Neural crest cell (in vitro differentiated cells): Measurements from ENCODE around the gene COIL. TPM values are rescaled to one million over a fixed set of nuclear protein-coding genes. Genes with fewer than 3 reads are reported as not detected.
A peak's percentile ranks its signal among the peaks of the same experiment; 100 is the strongest.

Experiments
- DNase-seq: peaks from one replicate; pipeline ENCODE4 v3.0.0; 2021; ENCODE audit warnings: low read depth, mixed read lengths, low spot score
- H3K27ac Mint-ChIP-seq: one replicate; pipeline ENCODE4 v1.8.0; 2021; ENCODE audit warnings: mild to moderate bottlenecking, mixed read lengths; ENCODE audit not compliant: unreplicated experiment
- H3K27me3 Mint-ChIP-seq: 2 replicates; pipeline ENCODE4 v1.8.0; 2021; ENCODE audit warnings: low read depth, mild to moderate bottlenecking, mixed read lengths
- H3K36me3 Mint-ChIP-seq: 2 replicates; pipeline ENCODE4 v1.8.0; 2021; ENCODE audit warnings: low read depth, mild to moderate bottlenecking, mixed read lengths
- H3K4me1 Mint-ChIP-seq: 2 replicates; pipeline ENCODE4 v1.8.0; 2021; ENCODE audit warnings: mixed read lengths
- H3K4me3 Mint-ChIP-seq: one replicate; pipeline ENCODE4 v1.8.0; 2021; ENCODE audit warnings: mild to moderate bottlenecking, mixed read lengths
- H3K9me3 Mint-ChIP-seq: 2 replicates; pipeline ENCODE4 v1.8.0; 2021; ENCODE audit warnings: mixed read lengths
- CTCF ChIP-seq: fragments of 200-600 bp; sonication (generic); conservative IDR thresholded peaks from 2 replicates; pipeline ENCODE4 v1.5.0; 2021; ENCODE audit warnings: antibody characterized with exemption, mild to moderate bottlenecking
- long read RNA-seq: library from polyadenylated mRNA; unstranded; transcript quantifications from one replicate; pipeline ENCODE4 v2.0.0, GENCODE V29; 2020
- total RNA-seq: library from RNA; stranded (reverse); gene quantifications from 2 replicates; pipeline ENCODE4 v1.2.1, GENCODE V29; 2021

Gene COIL, protein sequence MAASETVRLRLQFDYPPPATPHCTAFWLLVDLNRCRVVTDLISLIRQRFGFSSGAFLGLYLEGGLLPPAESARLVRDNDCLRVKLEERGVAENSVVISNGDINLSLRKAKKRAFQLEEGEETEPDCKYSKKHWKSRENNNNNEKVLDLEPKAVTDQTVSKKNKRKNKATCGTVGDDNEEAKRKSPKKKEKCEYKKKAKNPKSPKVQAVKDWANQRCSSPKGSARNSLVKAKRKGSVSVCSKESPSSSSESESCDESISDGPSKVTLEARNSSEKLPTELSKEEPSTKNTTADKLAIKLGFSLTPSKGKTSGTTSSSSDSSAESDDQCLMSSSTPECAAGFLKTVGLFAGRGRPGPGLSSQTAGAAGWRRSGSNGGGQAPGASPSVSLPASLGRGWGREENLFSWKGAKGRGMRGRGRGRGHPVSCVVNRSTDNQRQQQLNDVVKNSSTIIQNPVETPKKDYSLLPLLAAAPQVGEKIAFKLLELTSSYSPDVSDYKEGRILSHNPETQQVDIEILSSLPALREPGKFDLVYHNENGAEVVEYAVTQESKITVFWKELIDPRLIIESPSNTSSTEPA
- 24.1 and 25.1 TPM in 2 replicates for total RNA-seq
- long read RNA-seq, transcript COIL-201 (7 exons, 2,650 nt): major isoform, 31 of 38 reads
- long read RNA-seq, partial matches to known transcripts: 4 of 38 reads
- long read RNA-seq, other reads (novel, unspliced or antisense): 3 of 38 reads

GRCh38 chr17:56960596-56961538 lies at the start of gene COIL:
Gene COIL, minus strand, starts transcription at chr17:56961050. Its CDS starts 31 bp downstream, at chr17:56961019.
- Mint-ChIP-seq H3K4me3 (peak within 1 kb of the TSS; percentile 94), H3K4me1 (peaks cover 23% of the 10 kb centered on the region), H3K27me3 (no peaks in the 10 kb centered on the region), H3K36me3 (peaks cover 3% of the 10 kb centered on the region), H3K9me3 (no peaks in the 10 kb centered on the region), H3K27ac (peak within 1 kb of the TSS; percentile 97)
- TF ChIP-seq CTCF: peak; percentile 99
- peak; percentile 99 for DNase-seq

DNA sequence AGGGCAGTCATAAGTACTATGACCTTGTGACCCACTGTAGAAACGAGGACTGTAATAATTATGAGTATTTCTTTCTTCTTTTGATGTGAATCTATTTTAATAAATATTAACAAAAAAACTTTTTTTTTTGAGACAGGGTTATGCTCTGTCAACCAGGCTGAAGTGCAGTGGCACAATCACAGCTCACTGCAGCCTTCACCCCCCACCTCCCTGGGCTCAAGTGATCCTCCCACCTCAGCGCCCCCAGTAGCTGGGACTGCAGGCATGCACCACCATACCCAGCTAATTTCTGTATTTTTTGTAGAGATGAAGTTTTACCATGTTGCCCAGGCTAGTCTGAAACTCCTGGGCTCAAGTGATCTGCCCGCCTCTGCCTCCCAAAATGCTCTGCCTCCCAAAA lies 49.6 kb upstream of the COIL start:
- Mint-ChIP-seq H3K4me3 (no peak overlapping the region), H3K36me3 (no peaks in the 10 kb centered on the region), H3K27ac (no peak overlapping the region), H3K9me3 (no peaks in the 10 kb centered on the region), H3K27me3 (no peaks in the 10 kb centered on the region), H3K4me1 (peaks cover 5% of the 10 kb centered on the region)
- TF ChIP-seq CTCF: no peak
- DNase-seq: no peak

DNA sequence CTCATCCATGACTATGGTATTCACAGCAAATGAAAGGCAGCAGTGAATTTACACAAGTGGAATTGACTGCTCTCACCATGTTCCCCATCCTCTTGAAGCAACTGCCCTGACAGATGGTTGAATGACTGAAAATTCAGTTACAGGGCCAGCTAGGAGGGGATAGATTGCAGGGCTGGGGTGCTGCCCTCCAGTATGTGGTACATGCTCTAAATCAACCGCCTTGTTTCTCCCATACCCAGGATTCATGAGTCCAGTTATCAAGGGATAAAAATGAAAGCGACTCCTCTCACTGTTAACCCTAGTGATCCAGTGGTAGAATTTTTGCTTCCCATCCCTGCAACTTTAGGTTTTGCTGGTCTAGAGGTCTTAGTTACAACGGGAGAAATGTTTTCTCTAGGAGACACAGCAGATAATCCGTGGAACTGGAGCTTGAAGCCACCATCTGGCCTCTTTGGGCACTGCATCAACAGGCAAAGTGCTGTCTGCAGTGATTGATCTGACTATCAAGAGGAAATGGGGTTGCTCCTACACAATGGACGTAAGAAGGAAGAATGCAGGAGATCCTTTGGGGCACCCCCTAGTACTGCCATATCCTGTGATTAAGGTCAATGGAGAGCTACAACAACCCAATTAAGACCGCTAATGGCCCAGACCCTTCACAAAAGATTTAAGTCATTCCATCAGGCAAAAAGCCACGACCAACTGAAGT lies 49.0 kb upstream of the COIL start:
- no peaks in the 10 kb centered on the region for H3K27me3 Mint-ChIP-seq
- H3K4me3 Mint-ChIP-seq: no peak overlapping the region
- peaks cover 5% of the 10 kb centered on the region for H3K4me1 Mint-ChIP-seq
- H3K36me3 Mint-ChIP-seq: peaks cover 2% of the 10 kb centered on the region
- H3K9me3 Mint-ChIP-seq: no peaks in the 10 kb centered on the region
- TF ChIP-seq CTCF: peak; percentile 71
- no peak overlapping the region for H3K27ac Mint-ChIP-seq
- peak; percentile 52 for DNase-seq

DNA sequence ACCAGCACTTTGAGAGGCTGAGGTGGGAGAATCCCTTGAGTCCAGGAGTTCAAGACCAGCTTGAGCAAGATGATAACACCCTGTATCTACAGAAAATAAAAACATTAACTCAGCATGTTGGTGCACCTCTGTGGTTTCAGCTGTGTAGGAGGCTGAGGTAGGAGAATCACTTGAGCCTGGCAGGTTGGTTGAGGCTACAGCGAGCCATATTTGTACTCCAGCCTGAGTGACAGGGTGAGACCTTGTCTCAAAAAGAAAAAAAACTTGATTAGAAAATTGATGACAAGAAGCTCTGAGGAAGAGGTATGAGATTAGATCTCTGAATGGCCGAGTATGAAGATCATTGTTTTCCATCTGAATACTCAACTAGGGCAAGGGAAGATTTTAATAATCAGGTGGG lies 48.1 kb upstream of the COIL start:
- Mint-ChIP-seq H3K4me3 (no peak overlapping the region), H3K4me1 (peaks cover 5% of the 10 kb centered on the region), H3K36me3 (peaks cover 2% of the 10 kb centered on the region), H3K27ac (no peak overlapping the region), H3K27me3 (no peaks in the 10 kb centered on the region), H3K9me3 (no peaks in the 10 kb centered on the region)
- DNase-seq: no peak
- no peak for TF ChIP-seq CTCF

DNA sequence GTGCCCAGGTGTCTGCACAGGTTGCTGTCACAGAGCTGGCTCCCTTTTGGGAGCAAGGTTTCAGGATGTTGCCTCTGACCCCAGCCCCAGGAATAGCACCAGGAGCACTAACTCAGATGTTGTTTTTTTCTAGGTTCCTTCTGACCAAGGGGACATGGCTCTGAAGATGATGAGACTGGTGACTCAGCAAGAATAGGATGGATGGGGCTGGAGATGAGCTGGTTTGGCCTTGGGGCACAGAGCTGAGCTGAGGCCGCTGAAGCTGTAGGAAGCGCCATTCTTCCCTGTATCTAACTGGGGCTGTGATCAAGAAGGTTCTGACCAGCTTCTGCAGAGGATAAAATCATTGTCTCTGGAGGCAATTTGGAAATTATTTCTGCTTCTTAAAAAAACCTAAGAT lies 45.2 kb upstream of the COIL start:
- Mint-ChIP-seq H3K27ac (no peak overlapping the region), H3K9me3 (no peaks in the 10 kb centered on the region), H3K4me3 (no peak overlapping the region), H3K36me3 (peaks cover 4% of the 10 kb centered on the region), H3K4me1 (peaks cover 5% of the 10 kb centered on the region), H3K27me3 (no peaks in the 10 kb centered on the region)
- TF ChIP-seq CTCF: no peak
- no peak for DNase-seq
